NCI-H524 treated with DMSO at 0.1 percent for 48 hours (cell line): ENCODE data around the gene LIPT2.
A peak's percentile ranks its signal among the peaks of the same experiment; 100 is the strongest.
"Not testable (repeated sequence)": the region's sequence is repeated elsewhere in the genome, so short reads cannot be mapped to it uniquely, and the experiment has no call there.

Source experiments
- DNase-seq: peaks from one replicate; lab custom pipeline; 2025; lab: John Stamatoyannopoulos, UW

Gene LIPT2

DNA sequence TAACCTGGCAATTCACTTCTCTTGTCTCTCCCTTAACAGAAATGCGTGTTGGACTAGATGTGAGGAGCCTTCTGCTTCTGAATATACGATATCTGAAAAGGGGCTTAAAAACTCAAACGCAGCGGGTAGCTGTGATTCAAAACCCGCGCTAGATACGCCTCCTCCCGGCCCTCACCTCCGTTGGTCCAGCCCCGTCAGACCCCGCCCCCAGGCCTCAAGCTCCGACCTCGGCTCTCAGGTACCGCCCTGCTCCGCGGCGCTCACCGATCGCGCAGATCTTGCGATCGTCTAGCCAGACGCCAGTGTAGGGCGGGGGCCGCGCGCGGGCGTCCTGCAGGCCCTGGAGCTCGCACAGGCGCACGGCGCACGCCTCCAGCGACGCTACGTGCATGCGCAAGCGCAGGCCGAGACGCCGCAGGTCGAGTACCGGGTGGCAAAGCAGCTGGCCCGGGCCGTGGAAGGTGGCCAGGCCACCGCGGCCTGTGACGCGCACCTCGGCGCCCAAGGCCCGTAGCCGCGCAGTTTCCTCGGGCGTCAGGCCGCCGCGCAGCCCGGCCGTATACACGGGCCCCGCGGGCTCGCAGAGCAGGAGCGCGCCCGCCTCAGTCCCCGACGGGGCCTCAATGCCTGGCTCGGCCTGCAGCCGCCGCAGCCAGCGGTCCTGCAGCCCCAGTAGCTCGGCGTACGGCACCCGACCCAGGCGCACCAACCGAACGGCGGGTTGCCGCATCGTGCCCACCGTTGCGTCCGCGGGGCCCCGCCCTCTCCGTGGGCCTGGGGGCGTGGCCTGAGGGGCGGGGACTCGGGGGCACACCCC is at the start of gene LIPT2:
TSS of gene LIPT2 (minus strand) at position 751 of the 817 bp plus-strand sequence. CDS start at position 730, 21 bp downstream.
- peak; percentile 67 for DNase-seq

DNA sequence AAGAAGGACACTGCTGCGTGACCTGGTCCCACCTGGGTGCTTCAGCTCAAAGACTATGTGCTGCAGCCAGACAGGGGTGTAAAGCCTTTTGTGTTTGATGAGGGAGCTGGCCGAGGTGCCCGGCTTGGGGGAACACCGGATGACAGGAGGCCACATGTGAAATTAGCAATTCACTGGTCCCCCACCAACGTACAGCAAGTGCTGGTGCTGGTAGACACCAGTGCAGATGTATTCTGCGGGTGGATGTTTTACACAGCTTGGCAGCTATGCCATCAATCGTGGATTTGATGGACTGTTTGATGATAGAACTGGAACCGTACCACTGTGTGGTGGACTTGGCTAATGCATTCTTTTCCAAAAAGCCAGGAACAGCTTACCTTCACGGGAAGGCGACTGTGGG is 47.9 kb upstream of the LIPT2 start:
- no peak for DNase-seq

GRCh38 chr11:74540270-74540669 is 46.7 kb upstream of the LIPT2 start:
- no peak for DNase-seq

DNA sequence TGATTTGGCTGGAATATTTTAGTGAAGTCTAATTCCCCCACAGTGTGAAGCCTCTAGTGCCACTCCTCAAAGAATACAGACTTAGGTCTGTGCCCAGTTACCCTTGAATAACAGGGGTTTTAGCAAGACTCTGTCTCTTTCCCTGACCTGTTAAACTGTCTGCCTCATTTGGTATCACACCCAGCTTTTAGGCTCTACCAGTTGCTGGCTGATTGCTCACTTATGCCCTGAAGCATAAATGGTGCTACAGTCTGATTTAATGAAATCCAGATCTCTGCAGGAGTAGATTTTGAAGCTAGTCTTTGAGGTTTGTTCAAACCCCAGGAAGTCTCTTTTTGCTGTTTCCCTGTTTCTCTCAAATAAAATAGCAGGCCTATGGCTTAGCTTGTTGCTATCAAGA is 45.2 kb upstream of the LIPT2 start:
- no peak for DNase-seq

- no peak for DNase-seq
Measured at GRCh38 chr11:74535371-74536160, 42.0 kb upstream of the LIPT2 start.

GRCh38 chr11:74534946-74535275 is 41.4 kb upstream of the LIPT2 start:
- DNase-seq = not testable (repeated sequence)

DNA sequence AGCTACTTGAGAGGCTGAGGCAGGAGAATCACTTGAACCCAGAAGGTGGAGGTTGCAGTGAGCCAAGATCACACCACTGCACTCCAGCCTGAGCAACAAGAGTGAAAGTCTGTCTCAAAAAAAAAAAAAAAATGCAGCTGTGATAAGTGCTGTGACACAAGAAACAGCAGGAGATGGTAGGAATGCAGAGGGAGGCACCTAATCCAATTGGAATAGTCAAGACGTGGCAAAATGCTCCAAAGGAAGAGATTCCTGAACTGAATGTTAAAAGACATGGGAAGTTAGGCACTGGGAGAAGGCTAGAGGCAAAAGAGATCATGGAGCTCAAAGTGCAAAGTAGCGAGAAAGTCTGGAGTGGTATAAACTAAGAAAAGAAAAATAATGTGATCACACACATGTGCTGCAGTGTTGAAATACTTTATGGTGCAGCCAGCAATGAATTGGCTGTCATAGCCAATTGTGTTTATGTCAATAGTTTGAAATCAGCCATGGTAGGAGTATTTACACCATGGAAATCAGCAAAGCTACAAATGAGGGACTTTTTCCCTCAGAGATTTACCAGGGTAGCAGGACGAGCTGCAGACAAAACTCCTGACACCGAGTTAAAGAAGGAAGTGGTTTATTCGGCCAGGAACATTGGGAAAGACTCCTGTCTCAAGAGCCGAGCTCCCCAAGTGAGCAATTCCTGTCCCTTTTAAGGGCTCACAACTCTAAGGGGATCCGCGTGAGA is 40.9 kb upstream of the LIPT2 start:
- no peak for DNase-seq

DNA sequence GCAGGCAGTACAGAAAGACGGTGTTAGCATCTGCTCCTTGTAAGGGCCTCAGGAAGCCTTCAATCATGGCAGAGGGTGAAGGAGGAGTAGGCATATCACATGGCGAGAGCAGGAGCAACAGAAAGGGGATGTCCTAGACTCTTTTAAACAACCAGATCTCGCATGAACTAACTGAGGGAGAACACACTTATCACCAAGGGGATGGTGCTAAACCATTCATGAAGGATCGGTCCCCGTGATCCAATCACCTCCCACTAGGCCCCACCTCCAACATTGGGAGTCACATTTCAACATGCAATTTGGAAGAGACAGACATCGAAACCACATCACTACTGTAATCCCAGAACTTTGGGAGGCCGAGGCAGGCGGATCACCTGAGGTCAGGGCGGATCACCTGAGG is 39.9 kb upstream of the LIPT2 start:
- DNase-seq = no peak

DNA sequence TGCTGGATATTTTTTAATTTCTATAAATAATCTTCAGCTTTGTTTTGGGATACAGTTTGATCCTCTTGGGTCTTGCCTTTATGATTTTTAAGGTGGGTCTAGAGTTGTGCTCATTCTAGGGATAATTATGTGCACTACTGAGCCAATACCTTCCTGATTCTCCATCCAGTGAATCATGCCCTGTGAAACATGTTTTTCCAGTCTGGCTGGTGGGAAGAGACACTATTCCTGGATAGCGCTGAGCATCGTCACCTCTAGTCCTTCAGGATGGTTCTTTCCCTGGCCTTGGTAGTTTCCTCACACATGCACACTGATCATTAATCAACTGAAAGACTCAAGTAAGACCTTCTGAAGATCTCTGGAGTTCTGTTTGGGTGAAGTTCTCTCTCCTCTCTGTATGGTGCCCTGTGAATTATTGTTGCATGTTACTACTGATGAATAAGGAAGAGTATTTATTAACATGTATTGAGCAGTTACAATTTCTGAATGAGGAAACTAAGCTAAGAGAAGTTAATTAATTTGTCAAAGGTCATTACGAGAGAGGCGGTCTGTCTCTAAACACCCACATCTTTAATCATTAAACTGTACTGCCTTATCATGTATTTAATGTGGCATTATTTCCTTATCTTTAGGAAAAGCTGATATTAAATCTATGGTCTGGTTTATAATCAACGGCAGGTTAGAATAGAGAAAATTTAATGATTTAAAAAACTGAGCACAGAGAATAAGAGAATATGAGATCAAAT is 39.1 kb upstream of the LIPT2 start:
- DNase-seq = no peak

DNA sequence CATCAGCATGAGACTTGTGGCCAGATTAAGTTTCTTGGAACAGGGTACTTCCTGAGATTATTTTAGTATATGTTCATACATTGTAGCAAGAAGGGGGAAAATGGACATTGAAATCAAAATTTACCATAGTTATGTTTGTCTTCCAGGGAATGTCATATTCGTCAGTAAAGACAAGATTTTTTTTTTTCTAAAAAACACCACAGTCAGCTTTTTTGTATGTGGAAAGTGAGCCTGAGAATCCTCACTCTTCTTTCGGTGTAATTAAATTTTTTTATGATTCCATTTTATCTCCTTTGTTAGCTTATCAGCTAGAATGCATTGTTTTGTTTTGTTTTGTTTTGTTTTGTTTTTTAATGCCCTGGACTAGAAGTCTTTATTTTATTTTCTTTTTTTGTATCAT is 31.5 kb upstream of the LIPT2 start:
- no peak for DNase-seq

GRCh38 chr11:74524501-74524900 is 31.0 kb upstream of the LIPT2 start:
- DNase-seq = no peak

DNA sequence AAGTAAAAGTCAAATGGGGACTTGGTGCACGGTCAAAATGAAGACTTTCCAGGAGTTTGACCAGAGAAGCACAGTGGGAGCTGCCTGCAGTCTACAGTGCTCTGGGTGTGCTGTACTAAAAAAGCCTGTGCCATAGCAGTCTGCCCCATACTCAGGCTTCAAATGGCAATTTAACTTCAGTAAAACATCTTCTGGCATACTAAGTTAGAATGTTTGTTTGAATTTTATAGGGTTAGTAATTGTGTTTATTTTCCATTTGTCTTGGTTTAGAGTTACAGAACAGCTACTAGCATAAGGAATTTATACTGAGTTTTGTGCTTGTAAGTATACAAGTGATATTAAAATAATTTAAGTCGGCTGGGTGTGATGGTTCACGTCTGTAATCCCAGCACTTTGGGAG is 29.3 kb upstream of the LIPT2 start:
- no peak for DNase-seq

GRCh38 chr11:74521666-74522252 is 28.2 kb upstream of the LIPT2 start:
- no peak for DNase-seq

GRCh38 chr11:74520927-74521665 is 27.6 kb upstream of the LIPT2 start:
- no peak for DNase-seq

DNA sequence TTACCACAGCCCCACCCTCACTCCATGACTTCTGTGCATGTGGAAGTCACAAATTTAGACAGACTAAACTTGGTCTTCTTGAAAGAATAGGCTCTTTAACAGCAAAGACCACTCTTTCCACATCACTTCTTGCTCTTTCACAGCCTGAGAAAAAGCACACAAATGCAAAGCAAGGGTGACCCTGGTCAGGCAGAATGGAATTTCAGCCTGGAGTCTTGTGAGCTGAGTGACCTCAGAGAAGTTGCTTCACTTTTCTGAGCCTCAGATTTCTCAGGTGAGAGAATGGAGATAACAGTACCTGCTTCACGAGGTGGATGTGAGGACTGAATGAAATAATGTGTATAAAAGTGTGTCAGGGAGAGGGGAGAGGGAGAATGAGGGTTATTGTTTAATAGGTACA is 26.8 kb upstream of the LIPT2 start:
- DNase-seq = no peak

DNA sequence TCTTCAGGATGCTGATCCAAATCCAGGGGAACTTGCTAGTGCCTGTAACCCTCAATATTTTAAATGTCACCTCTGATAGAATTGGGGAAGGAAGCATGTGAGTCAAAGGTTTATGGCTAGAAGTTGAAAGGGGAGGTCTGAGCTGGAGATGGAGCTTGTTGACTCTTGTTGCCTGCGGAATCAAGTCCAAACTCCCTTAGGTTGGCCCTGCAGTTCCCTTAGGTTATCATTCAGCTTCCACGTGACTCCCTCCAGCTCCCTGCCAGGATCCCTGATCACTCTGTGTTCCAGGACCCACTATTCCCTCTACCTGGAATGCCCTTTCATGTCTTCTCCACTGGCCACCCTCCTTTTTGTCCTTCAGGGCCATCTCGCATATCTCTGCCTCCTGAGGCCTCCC is 26.2 kb upstream of the LIPT2 start:
- no peak for DNase-seq

DNA sequence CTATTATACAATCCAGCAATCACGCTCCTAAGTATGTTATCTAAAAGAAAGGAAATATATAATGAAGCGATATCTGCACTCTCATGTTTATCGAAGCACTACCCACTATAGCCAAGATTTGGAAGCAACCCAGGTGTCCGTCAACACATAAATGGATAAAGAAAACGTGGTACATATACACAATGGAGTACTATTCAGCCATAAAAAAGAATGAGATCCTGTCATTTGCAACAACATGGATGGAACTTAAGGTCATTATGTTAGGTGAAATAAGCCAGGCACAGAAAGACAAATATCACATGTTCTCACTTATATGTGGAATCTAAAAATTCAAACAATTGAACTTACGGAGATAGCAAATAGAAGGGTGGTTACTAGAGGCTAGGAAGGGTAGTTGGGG is 24.1 kb upstream of the LIPT2 start:
- not testable (repeated sequence) for DNase-seq

DNA sequence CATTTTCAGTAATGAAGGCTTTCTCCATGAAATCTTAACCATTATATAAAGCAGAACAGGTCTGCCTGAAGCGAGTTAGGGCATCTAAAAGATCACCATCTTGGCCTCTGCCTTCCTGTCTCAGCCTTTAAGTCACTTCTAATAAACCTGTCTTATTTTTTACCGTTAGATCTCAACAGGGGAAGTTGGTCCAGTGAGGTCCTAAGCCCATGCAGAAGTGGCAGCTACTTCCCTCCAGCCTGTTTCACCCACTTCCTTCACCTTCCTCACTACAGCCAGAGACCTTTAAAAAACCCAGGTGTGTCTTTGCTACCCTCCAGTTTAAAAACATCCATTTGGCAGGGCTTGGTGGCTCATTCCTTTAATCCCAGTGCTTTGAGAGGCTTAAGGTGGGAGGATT is 14.1 kb upstream of the LIPT2 start:
- no peak for DNase-seq

DNA sequence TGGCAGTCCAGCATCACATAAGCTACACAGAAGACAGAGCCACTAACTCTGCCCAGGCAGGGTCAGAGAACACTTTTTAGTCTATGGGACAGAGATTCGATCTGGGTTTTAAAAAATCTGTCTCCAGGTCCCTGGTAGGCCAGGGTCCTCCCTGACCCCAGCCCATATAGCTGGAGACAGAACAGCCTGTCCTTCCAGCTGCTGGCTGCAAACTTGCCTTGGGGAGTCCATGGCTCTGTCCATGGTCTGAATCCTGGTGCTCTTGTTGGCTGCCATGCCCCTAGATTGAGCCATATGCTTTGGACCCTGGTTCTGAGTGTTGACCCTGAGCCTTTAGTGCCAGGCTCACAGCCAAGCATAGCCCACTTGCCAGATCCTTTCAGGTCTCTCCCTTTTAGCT is 13.3 kb upstream of the LIPT2 start:
- DNase-seq = no peak

- no peak for DNase-seq
Measured at GRCh38 chr11:74505911-74506310, 12.4 kb upstream of the LIPT2 start.

DNA sequence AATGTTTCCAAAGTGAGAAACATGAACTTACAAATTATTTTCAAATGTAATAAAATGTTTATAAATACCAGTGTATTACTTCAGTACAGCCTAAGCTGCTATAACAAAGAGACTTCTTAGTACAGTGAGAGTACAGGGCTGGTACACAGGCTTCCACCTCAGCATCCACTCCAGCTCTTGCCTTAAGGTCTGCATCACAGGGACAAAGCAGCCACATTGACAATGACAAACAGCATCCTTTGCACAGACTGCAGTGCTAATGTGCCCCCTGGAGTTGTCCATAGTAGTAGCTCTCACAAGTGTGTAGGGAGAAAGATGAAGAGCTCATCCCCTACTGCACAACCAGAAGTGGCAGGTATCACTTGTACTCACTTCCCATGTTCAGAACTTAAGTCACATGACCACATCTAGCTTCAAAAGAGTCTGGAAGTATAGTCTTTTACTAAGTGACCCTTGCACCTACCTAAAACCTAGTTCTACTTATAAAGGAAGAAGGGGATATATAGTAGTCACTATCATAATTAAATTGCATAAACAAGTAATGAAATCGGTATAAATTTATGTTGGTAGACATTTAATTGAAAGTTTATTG is 10.7 kb upstream of the LIPT2 start:
- DNase-seq = no peak
